Naive B cell (primary cell): ENCODE measurements around the gene MYLK2. TPM values are rescaled to one million over a fixed set of nuclear protein-coding genes. Genes with fewer than 3 reads are reported as not detected.
A peak's percentile ranks its signal among the peaks of the same experiment; 100 is the strongest.

ENCODE experiments used
- ATAC-seq, 2 donors: fragments of 150-1000 bp; cut with Tn5 transposase; 2 replicates each; pipeline ENCODE4 v1.10.0; 2021; ENCODE audit warnings: low read depth in 2 of 2, mild to moderate bottlenecking in 2 of 2, moderate library complexity in 2 of 2
- DNase-seq: peaks from one replicate; pipeline ENCODE4 v3.0.0; 2022
- H3K27ac Mint-ChIP-seq, 6 donors: one replicate each; pipeline ENCODE4 v1.8.0; 2020 to 2022; ENCODE audit warnings: mild to moderate bottlenecking in 6 of 6, mixed read lengths in 6 of 6, moderate library complexity in 5 of 6, inconsistent platforms in 2 of 6
- H3K27me3 Mint-ChIP-seq, 3 donors: one replicate each; pipeline ENCODE4 v1.8.0; 2021 to 2022; ENCODE audit warnings: mixed read lengths in 3 of 3, mild to moderate bottlenecking in 1 of 3
- H3K36me3 Mint-ChIP-seq, 2 donors: one replicate each; pipeline ENCODE4 v1.8.0; 2020 to 2022; ENCODE audit warnings: mixed read lengths in 2 of 2, inconsistent platforms in 1 of 2, mild to moderate bottlenecking in 1 of 2
- H3K4me1 Mint-ChIP-seq, 3 donors: one replicate each; pipeline ENCODE4 v1.8.0; 2020 to 2022; ENCODE audit warnings: mixed read lengths in 3 of 3, inconsistent platforms in 1 of 3, mild to moderate bottlenecking in 1 of 3, moderate library complexity in 1 of 3
- H3K4me3 Mint-ChIP-seq, 8 donors: one replicate each; pipeline ENCODE4 v1.8.0; 2020 to 2022; ENCODE audit warnings: mild to moderate bottlenecking in 8 of 8, mixed read lengths in 8 of 8, moderate library complexity in 8 of 8, inconsistent platforms in 2 of 8
- H3K9me3 Mint-ChIP-seq, 7 donors: one replicate each; pipeline ENCODE4 v1.8.0; 2020 to 2022; ENCODE audit warnings: mixed read lengths in 7 of 7, mild to moderate bottlenecking in 5 of 7, inconsistent platforms in 2 of 7, moderate library complexity in 1 of 7
- polyA plus RNA-seq, 6 donors: library from polyadenylated mRNA; unstranded; fragments of 300-500 nt; fragmentation: Illumina TruSeq; gene quantifications; one replicate each; pipeline ENCODE4 v1.2.3, GENCODE V29; 2021; ENCODE audit warnings: low read depth in 6 of 6

MYLK2 gene
- polyA plus RNA-seq, 6 donors from 2014 or later: not detected

GRCh38 chr20:31833931-31834521 lies 14.9 kb downstream of the MYLK2 start:
- H3K9me3 Mint-ChIP-seq: no peaks in the 10 kb centered on the region
- ATAC-seq (no peak), DNase-seq (no peak)
- no peaks in the 10 kb centered on the region for H3K27me3 Mint-ChIP-seq
- H3K36me3 Mint-ChIP-seq: no peaks in the 10 kb centered on the region
- no peak overlapping the region for H3K27ac Mint-ChIP-seq
- peaks cover 0 to 7% (median 6%) of the 10 kb centered on the region in 3 donors for H3K4me1 Mint-ChIP-seq
- H3K4me3 Mint-ChIP-seq: no peak overlapping the region

- no peak for ATAC-seq
- no peaks in the 10 kb centered on the region for H3K27me3 Mint-ChIP-seq
- no peak overlapping the region for H3K27ac Mint-ChIP-seq
- H3K36me3 Mint-ChIP-seq: no peaks in the 10 kb centered on the region
- H3K4me3 Mint-ChIP-seq: no peak overlapping the region
- no peak for DNase-seq
- H3K9me3 Mint-ChIP-seq: no peaks in the 10 kb centered on the region
- H3K4me1 Mint-ChIP-seq: peaks cover 0 to 7% (median 6%) of the 10 kb centered on the region in 3 donors
These were observed 16.4 kb downstream of the MYLK2 start for GRCh38 chr20:31835554-31835953.

- H3K27me3 Mint-ChIP-seq: no peaks in the 10 kb centered on the region
- no peaks in the 10 kb centered on the region for H3K9me3 Mint-ChIP-seq
- H3K4me1 Mint-ChIP-seq: peaks cover 0 to 7% (median 6%) of the 10 kb centered on the region in 3 donors
- no peak for DNase-seq
- peak overlapping the region in 1 of 6 donors; percentile 12 for H3K27ac Mint-ChIP-seq
- H3K36me3 Mint-ChIP-seq: no peaks in the 10 kb centered on the region
- no peak overlapping the region for H3K4me3 Mint-ChIP-seq
- ATAC-seq: peak in 1 of 2 donors; percentile 30
These were observed 17.1 kb downstream of the MYLK2 start for GRCh38 chr20:31835977-31836852.

- ATAC-seq (no peak), DNase-seq (no peak)
- H3K27ac Mint-ChIP-seq: no peak overlapping the region
- no peaks in the 10 kb centered on the region for H3K9me3 Mint-ChIP-seq
- H3K4me3 Mint-ChIP-seq: no peak overlapping the region
- H3K4me1 Mint-ChIP-seq: peaks cover 0 to 10% (median 6%) of the 10 kb centered on the region in 3 donors
- H3K27me3 Mint-ChIP-seq: no peaks in the 10 kb centered on the region
- H3K36me3 Mint-ChIP-seq: no peaks in the 10 kb centered on the region
These were observed 17.9 kb downstream of the MYLK2 start for GRCh38 chr20:31836853-31837608.

- no peak for ATAC-seq
These were observed 18.8 kb downstream of the MYLK2 start for GRCh38 chr20:31837896-31838397.

GRCh38 chr20:31838646-31839292 lies 19.6 kb downstream of the MYLK2 start:
- no peak for ATAC-seq
- DNase-seq: no peak
- Mint-ChIP-seq H3K9me3 (no peaks in the 10 kb centered on the region), H3K27ac (no peak overlapping the region), H3K36me3 (no peaks in the 10 kb centered on the region), H3K27me3 (no peaks in the 10 kb centered on the region), H3K4me3 (no peak overlapping the region), H3K4me1 (peaks cover 6 to 14% (median 11%) of the 10 kb centered on the region in 3 donors)

More at GRCh38 chr20:31837896-31838397, 18.8 kb downstream of the MYLK2 start:
- no peaks in the 10 kb centered on the region for H3K27me3 Mint-ChIP-seq
- H3K4me1 Mint-ChIP-seq: peaks cover 3 to 11% (median 10%) of the 10 kb centered on the region in 3 donors
- no peak overlapping the region for H3K27ac Mint-ChIP-seq
- H3K36me3 Mint-ChIP-seq: no peaks in the 10 kb centered on the region
- H3K9me3 Mint-ChIP-seq: no peaks in the 10 kb centered on the region
- no peak overlapping the region for H3K4me3 Mint-ChIP-seq
- DNase-seq: no peak

- DNase-seq (no peak), ATAC-seq (no peak)
- Mint-ChIP-seq H3K27ac (no peak overlapping the region), H3K27me3 (no peaks in the 10 kb centered on the region), H3K36me3 (no peaks in the 10 kb centered on the region), H3K9me3 (no peaks in the 10 kb centered on the region), H3K4me3 (no peak overlapping the region), H3K4me1 (peaks cover 6 to 14% (median 11%) of the 10 kb centered on the region in 3 donors)
These were observed 20.8 kb downstream of the MYLK2 start for GRCh38 chr20:31839782-31840487.

- no peaks in the 10 kb centered on the region for H3K36me3 Mint-ChIP-seq
- H3K27me3 Mint-ChIP-seq: no peaks in the 10 kb centered on the region
- peaks cover 6 to 10% (median 7%) of the 10 kb centered on the region in 3 donors for H3K4me1 Mint-ChIP-seq
- ATAC-seq (no peak), DNase-seq (no peak)
- no peaks in the 10 kb centered on the region for H3K9me3 Mint-ChIP-seq
- H3K4me3 Mint-ChIP-seq: no peak overlapping the region
- no peak overlapping the region for H3K27ac Mint-ChIP-seq
These were observed 22.0 kb downstream of the MYLK2 start for GRCh38 chr20:31840906-31841816.

- DNase-seq: no peak
- Mint-ChIP-seq H3K27ac (no peak overlapping the region), H3K4me3 (no peak overlapping the region), H3K4me1 (peaks cover 6 to 7% (median 6%) of the 10 kb centered on the region in 3 donors), H3K9me3 (no peaks in the 10 kb centered on the region), H3K27me3 (no peaks in the 10 kb centered on the region), H3K36me3 (no peaks in the 10 kb centered on the region)
- no peak for ATAC-seq
These were observed 22.8 kb downstream of the MYLK2 start for GRCh38 chr20:31841928-31842327.

GRCh38 chr20:31842471-31843157 lies 23.5 kb downstream of the MYLK2 start:
- peaks cover 0 to 2% (median 0%) of the 10 kb centered on the region in 3 donors for H3K27me3 Mint-ChIP-seq
- H3K36me3 Mint-ChIP-seq: no peaks in the 10 kb centered on the region
- no peaks in the 10 kb centered on the region for H3K9me3 Mint-ChIP-seq
- H3K27ac Mint-ChIP-seq: no peak overlapping the region
- ATAC-seq: no peak
- peaks cover 6 to 7% (median 6%) of the 10 kb centered on the region in 3 donors for H3K4me1 Mint-ChIP-seq
- no peak for DNase-seq
- H3K4me3 Mint-ChIP-seq: no peak overlapping the region

GRCh38 chr20:31843288-31843687 lies 24.1 kb downstream of the MYLK2 start:
- Mint-ChIP-seq H3K4me1 (peaks cover 6 to 7% (median 6%) of the 10 kb centered on the region in 3 donors), H3K4me3 (no peak overlapping the region), H3K27me3 (peaks cover 0 to 3% (median 0%) of the 10 kb centered on the region in 3 donors), H3K9me3 (no peaks in the 10 kb centered on the region), H3K27ac (no peak overlapping the region), H3K36me3 (no peaks in the 10 kb centered on the region)
- no peak for DNase-seq
- peak; percentile 12 to 22 for ATAC-seq
